Measurements from ENCODE around the gene ARHGEF2.
"Not testable (repeated sequence)": the region's sequence is repeated elsewhere in the genome, so short reads cannot be mapped to it uniquely, and the experiment has no call there.

ARHGEF2 gene

GRCh38 chr1:155989242-155990004, 11.1 kb upstream of the ARHGEF2 start:
- Histone ChIP-seq H3K27me3 (ENCODE audit: insufficient read depth, low read length) (no peaks in the 10 kb centered on the region), H3K27ac (ENCODE audit: low read length) (no peak overlapping the region), H3K4me3 (ENCODE audit: low read length) (no peak overlapping the region), H3K9me3 (ENCODE audit: insufficient read depth, low read depth, low read length) (no peaks in the 10 kb centered on the region), H3K9ac (ENCODE audit: low read depth, low read length) (no peak overlapping the region), H3K36me3 (ENCODE audit: insufficient read depth, low read depth, low read length) (no peaks in the 10 kb centered on the region), H3K4me1 (ENCODE audit: insufficient read depth, low read length) (0 out of 2 replicates have a peak, but pooled peaks cover 2% of the 10 kb centered on the region)

GRCh38 chr1:155984903-155985645, 6.7 kb upstream of the ARHGEF2 start:
- peaks cover 17% of the 10 kb centered on the region; the same call in 1 of the 2 replicates for H3K4me1 ChIP-seq (ENCODE audit: insufficient read depth, low read length)
- H3K9ac ChIP-seq (ENCODE audit: low read depth, low read length); H3K9me3 ChIP-seq (ENCODE audit: insufficient read depth, low read depth, low read length); H3K27ac ChIP-seq (ENCODE audit: low read length); H3K36me3 ChIP-seq (ENCODE audit: insufficient read depth, low read depth, low read length); H3K27me3 ChIP-seq (ENCODE audit: insufficient read depth, low read length): not testable (repeated sequence)
- H3K4me3 ChIP-seq (ENCODE audit: low read length): peak overlapping the region; percentile 50; the same call in 1 of the 2 replicates

GRCh38 chr1:155984341-155984740, 6.0 kb upstream of the ARHGEF2 start:
- peak overlapping the region; percentile 11 for H3K27ac ChIP-seq (ENCODE audit: low read length)

GRCh38 chr1:155983191-155984024, 5.1 kb upstream of the ARHGEF2 start:
- no peaks in the 10 kb centered on the region for H3K27me3 ChIP-seq (ENCODE audit: insufficient read depth, low read length)
- peak overlapping the region; percentile 50; the same call in 1 of the 2 replicates for H3K4me3 ChIP-seq (ENCODE audit: low read length)
- H3K9me3 ChIP-seq (ENCODE audit: insufficient read depth, low read depth, low read length): no peaks in the 10 kb centered on the region
- H3K27ac ChIP-seq (ENCODE audit: low read length): peak overlapping the region; percentile 11
- peaks cover 23% of the 10 kb centered on the region; the same call in 1 of the 2 replicates for H3K4me1 ChIP-seq (ENCODE audit: insufficient read depth, low read length)
- peak overlapping the region; percentile 66; the same call in 1 of the 2 replicates for H3K9ac ChIP-seq (ENCODE audit: low read depth, low read length)
- H3K36me3 ChIP-seq (ENCODE audit: insufficient read depth, low read depth, low read length): no peaks in the 10 kb centered on the region

More at GRCh38 chr1:155984341-155984740, 6.0 kb upstream of the ARHGEF2 start:
- Histone ChIP-seq H3K27me3 (ENCODE audit: insufficient read depth, low read length) (no peaks in the 10 kb centered on the region), H3K9me3 (ENCODE audit: insufficient read depth, low read depth, low read length) (no peaks in the 10 kb centered on the region), H3K36me3 (ENCODE audit: insufficient read depth, low read depth, low read length) (no peaks in the 10 kb centered on the region), H3K9ac (ENCODE audit: low read depth, low read length) (peak overlapping the region; percentile 66; the same call in 1 of the 2 replicates), H3K4me1 (ENCODE audit: insufficient read depth, low read length) (peaks cover 18% of the 10 kb centered on the region; the same call in 1 of the 2 replicates), H3K4me3 (ENCODE audit: low read length) (peak overlapping the region; percentile 50; the same call in 1 of the 2 replicates)

GRCh38 chr1:155982106-155982505, 3.8 kb upstream of the ARHGEF2 start:
- Histone ChIP-seq H3K36me3 (ENCODE audit: insufficient read depth, low read depth, low read length) (no peaks in the 10 kb centered on the region), H3K9ac (ENCODE audit: low read depth, low read length) (no peak overlapping the region), H3K9me3 (ENCODE audit: insufficient read depth, low read depth, low read length) (no peaks in the 10 kb centered on the region), H3K4me1 (ENCODE audit: insufficient read depth, low read length) (peaks cover 23% of the 10 kb centered on the region; the same call in 1 of the 2 replicates), H3K27ac (ENCODE audit: low read length) (no peak overlapping the region), H3K4me3 (ENCODE audit: low read length) (no peak overlapping the region), H3K27me3 (ENCODE audit: insufficient read depth, low read length) (no peaks in the 10 kb centered on the region)

GRCh38 chr1:155981266-155982088, 3.1 kb upstream of the ARHGEF2 start:
- H3K27me3 ChIP-seq (ENCODE audit: insufficient read depth, low read length): no peaks in the 10 kb centered on the region
- H3K36me3 ChIP-seq (ENCODE audit: insufficient read depth, low read depth, low read length): no peaks in the 10 kb centered on the region
- no peak overlapping the region for H3K9ac ChIP-seq (ENCODE audit: low read depth, low read length)
- H3K9me3 ChIP-seq (ENCODE audit: insufficient read depth, low read depth, low read length): no peaks in the 10 kb centered on the region
- no peak overlapping the region for H3K4me3 ChIP-seq (ENCODE audit: low read length)
- peaks cover 28% of the 10 kb centered on the region; the same call in 1 of the 2 replicates for H3K4me1 ChIP-seq (ENCODE audit: insufficient read depth, low read length)
- no peak overlapping the region for H3K27ac ChIP-seq (ENCODE audit: low read length)

- H3K9me3 ChIP-seq (ENCODE audit: insufficient read depth, low read depth, low read length): no peaks in the 10 kb centered on the region
- no peaks in the 10 kb centered on the region for H3K36me3 ChIP-seq (ENCODE audit: insufficient read depth, low read depth, low read length)
- H3K27ac ChIP-seq (ENCODE audit: low read length): no peak overlapping the region
- H3K4me3 ChIP-seq (ENCODE audit: low read length): peak overlapping the region; percentile 95
- peaks cover 39% of the 10 kb centered on the region for H3K4me1 ChIP-seq (ENCODE audit: insufficient read depth, low read length)
- peak overlapping the region; percentile 89 for H3K9ac ChIP-seq (ENCODE audit: low read depth, low read length)
- H3K27me3 ChIP-seq (ENCODE audit: insufficient read depth, low read length): no peaks in the 10 kb centered on the region
Measured at GRCh38 chr1:155979597-155980343, 1.4 kb upstream of the ARHGEF2 start.

- Histone ChIP-seq H3K27me3 (ENCODE audit: insufficient read depth, low read length) (no peaks in the 10 kb centered on the region), H3K27ac (ENCODE audit: low read length) (no peak overlapping the region), H3K9ac (ENCODE audit: low read depth, low read length) (peak overlapping the region; percentile 89), H3K9me3 (ENCODE audit: insufficient read depth, low read depth, low read length) (no peaks in the 10 kb centered on the region), H3K4me1 (ENCODE audit: insufficient read depth, low read length) (peaks cover 38% of the 10 kb centered on the region), H3K36me3 (ENCODE audit: insufficient read depth, low read depth, low read length) (no peaks in the 10 kb centered on the region), H3K4me3 (ENCODE audit: low read length) (peak overlapping the region; percentile 95)
Measured at GRCh38 chr1:155978973-155979429, 654 bp upstream of the ARHGEF2 start.

GRCh38 chr1:155977690-155978324, 540 bp downstream of the ARHGEF2 start:
- Histone ChIP-seq H3K9me3 (ENCODE audit: insufficient read depth, low read depth, low read length) (no peaks in the 10 kb centered on the region), H3K4me1 (ENCODE audit: insufficient read depth, low read length) (peaks cover 30% of the 10 kb centered on the region), H3K27me3 (ENCODE audit: insufficient read depth, low read length) (no peaks in the 10 kb centered on the region), H3K9ac (ENCODE audit: low read depth, low read length) (peak overlapping the region; percentile 89; the same call in 1 of the 2 replicates), H3K27ac (ENCODE audit: low read length) (peak overlapping the region; percentile 79), H3K4me3 (ENCODE audit: low read length) (peak overlapping the region; percentile 95), H3K36me3 (ENCODE audit: insufficient read depth, low read depth, low read length) (0 out of 2 replicates have a peak, but pooled peaks cover 3% of the 10 kb centered on the region)
